Upper lobe of right lung (tissue), 1 donor: ENCODE data around the gene CFAP92. TPM values are rescaled to one million over a fixed set of nuclear protein-coding genes. Genes with fewer than 3 reads are reported as not detected.
A peak's percentile ranks its signal among the peaks of the same experiment; 100 is the strongest.

ENCODE experiments used
- ATAC-seq: fragments of 200-7000 bp; cut with Tn5 transposase; one replicate; pipeline ENCODE4 v1.9.1; 2020; ENCODE audit warnings: mild to moderate bottlenecking, moderate library complexity
- DNase-seq: peaks from one replicate; pipeline ENCODE4 v3.0.0-alpha.2; 2020
- H3K27ac ChIP-seq: fragments of 200-600 bp; one replicate; pipeline ENCODE4 v1.8.0; 2022
- H3K27me3 ChIP-seq: fragments of 200-600 bp; one replicate; pipeline ENCODE4 v1.8.0; 2022; ENCODE audit warnings: mild to moderate bottlenecking
- H3K36me3 ChIP-seq: fragments of 200-600 bp; one replicate; pipeline ENCODE4 v1.8.0; 2022
- H3K4me1 ChIP-seq: fragments of 200-600 bp; one replicate; pipeline ENCODE4 v1.8.0; 2022
- H3K4me3 ChIP-seq: fragments of 200-600 bp; one replicate; pipeline ENCODE4 v1.8.0; 2022; ENCODE audit warnings: mild to moderate bottlenecking
- H3K9me3 ChIP-seq: fragments of 200-600 bp; one replicate; pipeline ENCODE4 v1.8.0; 2022
- CTCF ChIP-seq: fragments of 200-600 bp; IDR thresholded peaks from one replicate; pipeline ENCODE4 v1.8.0; 2022; ENCODE audit warnings: antibody characterized with exemption
- intact Hi-C: fragments of 100-400 bp; cut with DNase I; formaldehyde crosslinking; loops from one replicate; pipeline ENCODE4 v1.11.0; 2022
- long read RNA-seq: library from polyadenylated mRNA; unstranded; transcript quantifications from one replicate; pipeline ENCODE4 v2.0.0, GENCODE V29; 2021
- total RNA-seq: library from RNA; stranded (reverse); fragmentation: NEBNext Ultra II Directional; extraction: Animal tissue kit (Norgen Biotek cat#: 25700); gene quantifications from one replicate; pipeline ENCODE4 v1.2.1, GENCODE V29; 2021
- donor health status: DM: no; HTN: yes; CAD: no; lungs with severe emphysema.

Gene CFAP92
- total RNA-seq: 1.9 TPM
- long read RNA-seq, partial matches to known transcripts: 0 of 8 reads
- long read RNA-seq, other reads (novel, unspliced or antisense): 8 of 8 reads

- DNase-seq (peak; percentile 94), ATAC-seq (peak; percentile 98)
- Histone ChIP-seq H3K9me3 (no peaks in the 10 kb centered on the region), H3K36me3 (no peaks in the 10 kb centered on the region), H3K4me3 (peak within 1 kb of the TSS; percentile 48), H3K27me3 (no peaks in the 10 kb centered on the region), H3K27ac (no peak within 1 kb of the TSS), H3K4me1 (peaks cover 12% of the 10 kb centered on the region)
- TF ChIP-seq CTCF: no peak
- intact Hi-C loops: no loop called here
Observed at GRCh38 chr3:128993461-128994172, at the start of gene CFAP92. CFAP92 (minus strand) TSS chr3:128994076; CDS start chr3:128993304, 772 bp downstream.

DNA sequence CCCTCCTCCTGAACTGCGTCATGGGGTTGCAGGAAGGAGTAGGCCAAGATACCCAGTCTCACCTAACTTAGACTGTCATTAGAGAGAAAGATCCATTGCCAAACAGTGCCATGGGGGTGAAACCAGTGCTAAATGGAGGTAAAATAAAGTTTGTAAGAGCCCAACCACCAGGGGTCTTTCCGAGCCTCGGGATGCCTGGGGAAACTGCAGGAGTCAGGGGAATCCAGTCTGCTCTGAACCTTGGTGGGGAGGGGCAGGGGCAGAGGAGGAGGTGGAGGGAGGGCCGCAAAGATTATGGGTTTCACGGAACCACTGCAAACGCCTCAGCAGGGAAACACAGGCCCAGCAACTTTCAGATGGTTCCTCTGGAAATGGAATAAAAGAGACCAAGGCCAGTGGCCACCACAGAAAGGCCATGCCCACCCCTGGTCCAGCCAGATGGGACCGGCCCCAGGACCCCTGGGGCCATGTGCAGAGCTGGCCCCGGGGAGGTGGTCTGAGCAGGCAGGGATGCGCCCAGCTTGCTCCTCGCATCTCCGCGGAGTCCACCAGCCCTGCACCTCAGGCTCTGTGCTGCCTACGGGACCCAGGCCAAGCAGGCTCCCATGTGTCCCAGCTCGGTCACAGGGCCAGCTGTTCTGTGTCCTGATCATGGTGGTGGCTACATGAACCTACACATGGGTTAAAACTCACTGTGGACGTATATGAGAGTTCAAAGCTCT lies 46.9 kb upstream of the CFAP92 start:
- H3K36me3 ChIP-seq: no peaks in the 10 kb centered on the region
- no peak overlapping the region for H3K27ac ChIP-seq
- intact Hi-C loops: no loop called here
- DNase-seq (no peak), ATAC-seq (no peak)
- H3K4me1 ChIP-seq: peaks cover 4% of the 10 kb centered on the region
- no peak overlapping the region for H3K4me3 ChIP-seq
- H3K9me3 ChIP-seq: no peaks in the 10 kb centered on the region
- H3K27me3 ChIP-seq: no peaks in the 10 kb centered on the region
- no peak for TF ChIP-seq CTCF

DNA sequence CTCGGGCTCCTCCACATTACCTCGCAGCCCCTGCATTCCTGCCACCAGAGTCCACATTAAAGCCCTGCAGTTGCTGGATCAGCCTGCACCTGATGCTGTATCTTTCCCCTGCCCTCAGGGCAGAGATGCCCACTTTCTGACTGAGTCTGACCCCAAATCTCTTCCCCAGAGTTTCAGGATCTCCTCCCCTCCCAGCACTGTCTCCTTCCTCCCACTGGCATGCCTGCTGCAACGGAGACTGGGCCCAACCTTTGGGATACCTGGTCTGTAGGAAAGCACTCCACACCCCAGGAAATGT lies 46.1 kb upstream of the CFAP92 start:
- Histone ChIP-seq H3K27ac (no peak overlapping the region), H3K36me3 (no peaks in the 10 kb centered on the region), H3K4me3 (no peak overlapping the region), H3K27me3 (no peaks in the 10 kb centered on the region), H3K4me1 (no peaks in the 10 kb centered on the region), H3K9me3 (no peaks in the 10 kb centered on the region)
- DNase-seq (no peak), ATAC-seq (no peak)
- no peak for TF ChIP-seq CTCF
- intact Hi-C loops: no loop called here

- Histone ChIP-seq H3K36me3 (no peaks in the 10 kb centered on the region), H3K27me3 (no peaks in the 10 kb centered on the region), H3K4me1 (no peaks in the 10 kb centered on the region), H3K9me3 (no peaks in the 10 kb centered on the region), H3K4me3 (no peak overlapping the region), H3K27ac (no peak overlapping the region)
- ATAC-seq (peak; percentile 9), DNase-seq (no peak)
- intact Hi-C loops: no loop called here
- TF ChIP-seq CTCF: no peak
Observed at GRCh38 chr3:129039271-129040038, 45.6 kb upstream of the CFAP92 start.

DNA sequence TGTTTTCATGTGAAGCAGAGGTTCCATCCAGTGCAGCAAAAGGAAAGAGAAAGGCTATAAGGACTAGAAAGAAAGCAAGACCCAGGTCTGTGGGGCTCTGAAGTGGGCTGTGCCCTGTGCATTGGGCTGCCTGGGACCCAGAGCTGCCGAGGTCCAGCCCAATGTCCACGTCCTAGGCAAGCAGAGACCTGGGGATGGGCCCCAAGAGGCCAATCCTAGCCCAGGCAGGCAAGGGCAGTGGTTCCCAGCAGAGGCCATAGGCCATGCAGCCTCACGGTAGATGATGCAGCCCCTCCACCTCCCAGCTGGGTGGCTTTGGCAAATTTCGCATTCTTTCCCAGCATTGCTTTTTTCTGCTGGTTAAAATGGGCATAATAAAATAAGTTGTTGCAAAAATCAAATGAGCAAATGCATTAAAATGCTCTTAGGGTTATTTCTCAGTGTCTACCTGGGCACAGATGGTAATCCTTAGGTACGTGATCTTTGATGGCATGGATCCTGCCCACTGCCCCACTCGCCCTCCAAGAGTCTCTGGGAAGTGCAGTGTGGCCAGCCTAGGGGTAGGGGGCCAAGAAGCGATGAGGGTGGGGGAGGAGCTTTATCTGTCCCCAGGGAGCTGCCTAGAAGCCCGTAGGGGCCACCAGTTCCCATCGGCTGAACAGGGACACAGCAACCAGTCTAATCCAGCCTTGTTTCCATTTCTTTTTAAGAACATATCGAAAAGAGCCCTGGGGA lies 44.4 kb upstream of the CFAP92 start:
- no peak for DNase-seq
- TF ChIP-seq CTCF: no peak
- Histone ChIP-seq H3K36me3 (peaks cover 6% of the 10 kb centered on the region), H3K27me3 (no peaks in the 10 kb centered on the region), H3K27ac (no peak overlapping the region), H3K4me1 (no peaks in the 10 kb centered on the region), H3K4me3 (no peak overlapping the region), H3K9me3 (no peaks in the 10 kb centered on the region)
- ATAC-seq: no peak
- intact Hi-C loops: no loop called here
